Embryonic facial prominence (tissue), 1 donor: ENCODE measurements around the gene MAPT.
"Not testable (repeated sequence)": the region's sequence is repeated elsewhere in the genome, so short reads cannot be mapped to it uniquely, and the experiment has no call there.

Experiments used
- DNase-seq: peaks from one replicate; pipeline ENCODE4 v3.0.0-alpha.2; 2016; ENCODE audit errors: extremely low spot score

Gene MAPT

DNA sequence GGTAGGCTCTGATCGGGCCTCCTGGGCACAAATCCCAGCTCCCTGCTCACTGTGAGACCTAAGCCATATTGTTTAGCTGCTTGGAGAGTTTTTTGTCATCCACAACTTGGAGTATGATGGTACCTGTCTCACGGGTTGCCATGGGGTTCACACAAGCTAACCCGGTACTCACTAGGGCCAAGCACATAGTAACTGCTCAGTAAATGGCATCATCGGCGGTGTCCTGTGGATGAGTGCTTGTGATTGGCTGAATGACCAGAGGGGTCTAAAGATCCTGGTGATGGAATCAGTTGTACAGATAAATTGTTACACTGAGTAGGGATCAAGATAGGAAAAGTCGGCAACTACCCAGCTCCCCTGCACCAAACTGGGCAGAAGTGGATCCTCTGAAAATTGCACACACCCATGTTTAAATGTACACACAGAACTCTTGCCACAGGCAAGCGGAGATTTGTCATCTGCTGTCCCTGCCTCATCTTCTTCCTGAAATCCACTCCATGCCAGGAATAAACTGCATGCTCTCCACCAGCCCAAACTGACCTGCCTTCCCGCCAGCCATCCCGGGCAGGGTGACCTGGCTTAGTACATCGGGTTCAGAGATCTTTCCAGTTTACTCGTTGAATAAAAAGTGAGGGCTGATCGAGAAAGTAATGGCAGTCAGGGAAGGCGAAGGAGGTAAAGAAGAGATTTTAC is 6.5 kb downstream of the MAPT start:
- no peak for DNase-seq

DNA sequence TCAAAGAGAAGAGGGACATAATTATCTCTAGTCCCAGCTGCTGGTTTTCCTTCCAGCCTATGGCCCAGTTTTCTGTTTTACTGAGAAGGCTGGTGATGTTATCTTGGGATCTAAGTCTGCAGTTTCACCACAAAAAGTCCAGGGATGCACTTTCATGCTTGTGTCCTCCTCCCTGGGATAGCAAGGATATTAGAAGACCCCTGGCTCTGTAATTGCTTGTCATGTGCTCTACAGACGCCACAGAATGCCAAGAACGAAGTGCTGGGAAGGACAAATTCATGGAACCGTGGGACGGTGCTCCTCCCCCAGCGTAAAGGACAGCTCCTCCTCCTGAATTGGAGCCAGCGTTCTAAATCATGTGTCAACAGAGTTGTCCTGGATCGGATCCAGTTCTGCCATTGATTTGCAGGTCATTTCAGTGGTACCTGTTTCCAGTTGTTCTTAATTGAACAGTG is 8.6 kb downstream of the MAPT start:
- DNase-seq: no peak

DNA sequence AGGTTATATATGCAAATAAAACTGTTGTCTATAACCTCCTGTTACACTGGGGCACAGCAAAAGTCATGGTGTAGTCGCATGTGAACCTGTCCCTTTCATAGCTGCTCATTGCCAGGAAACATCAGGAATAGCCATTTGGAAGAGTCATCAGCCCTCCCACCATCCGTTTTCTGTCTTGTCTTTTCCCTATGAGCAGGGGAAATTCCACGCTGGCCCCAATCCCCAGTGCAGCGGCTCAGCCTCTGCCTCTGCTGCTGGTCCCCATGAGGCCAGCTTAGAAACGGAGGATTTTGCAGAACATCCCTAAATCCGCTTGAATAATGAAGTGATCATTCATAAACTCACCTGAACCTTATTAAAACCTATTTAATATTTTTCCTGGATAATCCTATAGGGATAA is 10.5 kb downstream of the MAPT start:
- DNase-seq: no peak

DNA sequence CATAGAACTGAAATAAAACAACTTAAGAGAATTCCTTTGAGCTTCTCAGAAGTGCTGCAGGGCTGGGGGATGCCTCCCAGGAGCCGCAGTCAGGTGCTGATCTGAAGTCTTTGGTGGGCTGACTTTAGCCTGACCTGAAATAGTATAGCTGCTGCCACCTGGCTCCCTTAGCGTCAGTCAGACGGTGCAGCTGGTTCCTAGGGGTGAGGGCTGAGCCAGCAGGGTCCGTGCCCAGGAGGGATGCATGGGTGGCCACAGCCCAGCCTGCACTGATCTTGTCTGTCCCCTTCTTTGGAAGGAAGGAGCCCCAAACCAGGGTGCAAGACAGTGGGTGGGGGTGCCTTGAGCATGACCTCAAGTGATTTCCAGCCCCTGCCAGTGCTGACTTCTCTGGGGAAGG is 11.5 kb downstream of the MAPT start:
- no peak for DNase-seq

DNA sequence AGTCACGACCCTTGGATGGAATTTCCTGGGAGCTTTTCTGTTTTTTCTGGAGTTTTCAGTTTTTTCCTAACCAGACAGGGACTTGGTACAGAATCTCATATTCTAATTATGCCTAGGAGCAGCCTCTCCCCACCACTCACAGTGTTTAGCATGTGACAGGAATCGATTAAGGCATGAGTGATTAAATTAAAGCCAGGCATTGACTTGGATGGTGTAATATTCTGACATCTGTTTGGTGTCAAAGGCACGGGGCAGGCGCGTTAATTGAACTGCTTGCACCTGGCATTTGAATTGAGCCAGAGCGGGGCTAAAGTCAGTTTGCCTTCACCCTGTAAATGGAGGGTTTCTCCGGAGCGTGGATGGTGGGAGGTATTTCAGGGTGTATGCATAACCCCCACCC is 11.9 kb downstream of the MAPT start:
- DNase-seq: no peak

DNA sequence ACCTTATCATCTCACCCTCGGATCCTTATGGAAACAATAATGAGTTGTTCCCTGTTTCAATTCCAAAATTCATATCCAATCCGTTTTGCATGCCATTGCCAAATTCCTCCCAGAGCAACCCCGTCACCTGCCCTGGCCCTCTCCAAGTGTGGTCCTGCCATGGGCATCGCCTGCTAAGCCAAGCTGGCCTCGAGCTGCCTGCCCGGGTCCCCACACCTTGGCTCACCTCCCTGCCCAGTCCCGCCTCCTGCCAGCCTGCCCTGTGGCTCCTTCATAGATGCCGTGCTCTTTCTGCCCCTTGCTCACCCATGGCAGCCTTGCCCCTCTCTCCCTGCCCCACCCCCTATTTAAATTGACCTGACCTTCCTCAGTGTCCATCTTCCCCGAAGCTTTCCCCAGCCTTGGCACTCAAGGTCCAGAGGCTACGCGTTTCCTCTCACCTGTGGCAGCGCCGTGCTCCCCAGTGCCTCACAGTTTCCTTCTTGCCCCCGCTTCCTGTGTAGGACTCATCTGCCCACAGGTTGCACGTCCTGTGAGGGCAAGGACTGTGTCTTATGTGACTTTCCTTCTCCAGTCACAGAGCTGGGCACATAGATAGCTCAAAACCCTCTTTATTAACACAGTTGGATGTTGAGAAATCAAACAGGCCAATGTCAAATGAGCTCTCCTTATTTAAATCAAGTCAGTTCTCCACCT is 12.7 kb downstream of the MAPT start:
- no peak for DNase-seq

DNA sequence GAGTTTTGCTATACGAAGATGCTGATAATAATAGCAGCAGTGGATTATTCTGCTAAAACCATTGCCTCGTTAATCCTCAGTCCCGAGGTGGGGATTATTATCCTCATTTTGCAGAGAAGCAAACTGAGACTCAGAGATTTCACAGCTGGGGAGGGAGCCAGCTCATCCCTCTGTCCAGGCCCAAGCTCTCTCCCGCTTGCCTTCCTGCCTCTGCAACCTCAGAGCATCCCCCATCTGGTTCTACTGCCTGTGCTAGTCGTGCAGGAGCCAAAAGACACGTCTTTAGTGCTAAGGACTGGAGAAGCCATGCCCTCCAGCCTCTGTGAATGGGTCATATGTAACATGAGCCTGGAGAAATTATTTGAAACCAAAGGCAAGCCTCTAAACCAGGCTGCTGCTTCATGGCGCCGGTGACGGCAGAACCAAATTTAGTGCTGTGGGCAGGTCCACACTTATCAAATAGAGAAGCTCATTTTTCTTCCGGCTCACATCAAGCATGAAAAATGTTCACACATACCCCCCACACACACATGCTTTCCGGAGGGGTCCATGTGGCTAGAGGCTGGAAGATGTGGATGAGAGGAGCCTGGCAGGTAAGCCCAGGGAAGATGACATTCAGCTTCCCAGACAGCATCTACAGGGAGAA is 13.5 kb downstream of the MAPT start:
- no peak for DNase-seq

DNA sequence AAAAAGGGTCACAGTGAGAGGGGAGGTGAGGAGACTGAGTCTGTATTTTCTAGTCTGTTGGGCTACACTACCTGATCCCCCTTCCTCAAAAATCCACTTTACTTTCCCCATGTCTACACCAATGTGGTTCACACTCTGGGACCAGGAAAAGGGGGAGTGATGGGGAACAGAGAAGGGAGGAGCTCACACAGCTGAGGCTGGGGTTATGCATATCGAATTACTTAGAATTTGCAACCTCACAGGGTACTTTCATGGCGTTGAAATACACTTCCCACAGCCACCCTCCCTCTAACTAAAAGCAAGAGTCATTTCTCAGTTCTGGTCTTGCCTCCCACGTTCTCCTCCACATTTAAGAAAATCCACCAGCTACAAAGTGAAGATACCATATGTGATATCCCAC is 14.1 kb downstream of the MAPT start:
- DNase-seq: no peak

DNA sequence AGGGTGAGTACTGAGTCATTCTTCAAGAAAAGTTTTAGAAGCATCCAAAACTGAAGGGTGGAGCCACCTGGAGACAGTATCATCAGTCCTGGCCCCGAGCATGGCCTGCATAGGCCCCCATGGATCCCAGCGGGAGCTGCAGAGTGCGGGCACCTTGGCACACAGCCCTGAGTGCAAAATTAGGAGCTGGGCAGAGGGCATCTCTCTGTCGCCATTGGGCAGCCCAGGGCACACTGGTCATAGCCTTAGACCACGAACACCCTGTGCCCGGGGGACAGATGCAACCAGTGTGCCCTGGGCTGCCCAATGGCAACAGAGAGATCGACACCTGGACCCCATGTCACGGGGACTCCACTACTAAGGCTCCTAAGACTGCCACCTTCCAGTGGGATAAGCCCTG is 14.6 kb downstream of the MAPT start:
- DNase-seq: no peak

DNA sequence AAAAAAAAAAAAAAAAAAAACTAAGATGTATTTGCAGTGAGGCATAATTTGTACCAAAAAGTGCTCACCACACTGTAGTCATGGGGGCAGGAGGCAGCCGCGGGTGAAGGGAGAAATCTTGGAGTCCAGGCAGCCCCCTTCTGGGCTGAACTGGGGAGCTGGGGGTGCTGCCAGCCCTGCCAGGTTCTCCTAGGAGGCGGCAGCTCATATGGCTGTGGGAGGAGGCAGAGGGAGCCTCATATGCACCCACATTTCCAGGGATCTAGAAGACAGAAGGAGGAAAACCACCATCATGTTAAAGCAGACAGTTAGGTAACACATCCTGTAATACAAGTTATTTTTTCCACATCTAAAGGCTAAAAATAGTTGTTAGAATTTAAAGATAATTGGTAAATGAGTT is 16.3 kb downstream of the MAPT start:
- no peak for DNase-seq

DNA sequence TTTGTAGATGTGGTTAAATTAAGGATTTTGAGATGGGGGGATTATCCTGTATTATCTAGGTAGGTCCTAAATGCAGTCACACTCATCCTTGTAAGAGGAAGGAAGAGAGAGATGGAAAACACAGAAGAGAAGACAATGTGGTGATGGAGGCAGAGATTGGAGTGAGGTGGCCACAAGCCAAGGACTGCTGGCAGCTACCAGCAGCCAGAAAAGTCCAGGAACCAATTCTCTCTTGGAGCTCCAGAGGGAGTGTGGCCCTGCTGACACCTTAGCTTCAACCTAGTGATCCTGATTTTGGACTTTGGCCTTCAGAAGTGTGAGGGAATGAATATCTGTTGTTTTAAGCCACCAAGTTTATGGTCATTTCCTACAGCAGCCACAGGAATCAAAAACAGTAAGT is 18.0 kb downstream of the MAPT start:
- DNase-seq: no peak

DNA sequence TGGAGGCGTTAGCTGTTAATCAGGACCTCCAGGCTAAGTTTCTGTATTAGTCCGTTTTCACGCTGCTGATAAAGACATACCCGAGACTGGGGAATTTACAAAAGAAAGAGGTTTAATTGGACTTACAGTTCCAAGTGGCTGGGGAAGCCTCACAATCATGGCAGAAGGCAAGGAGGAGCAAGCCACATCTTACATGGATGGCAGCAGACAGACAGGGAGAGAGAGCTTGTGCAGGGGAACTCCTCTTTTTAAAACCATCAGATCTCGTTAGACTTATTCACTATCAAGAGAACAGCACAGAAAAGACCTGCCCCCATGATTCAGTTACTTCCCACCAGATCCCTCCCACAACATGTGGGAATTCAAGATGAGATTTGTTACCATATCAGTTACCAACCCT is 18.7 kb downstream of the MAPT start:
- not testable (repeated sequence) for DNase-seq

DNA sequence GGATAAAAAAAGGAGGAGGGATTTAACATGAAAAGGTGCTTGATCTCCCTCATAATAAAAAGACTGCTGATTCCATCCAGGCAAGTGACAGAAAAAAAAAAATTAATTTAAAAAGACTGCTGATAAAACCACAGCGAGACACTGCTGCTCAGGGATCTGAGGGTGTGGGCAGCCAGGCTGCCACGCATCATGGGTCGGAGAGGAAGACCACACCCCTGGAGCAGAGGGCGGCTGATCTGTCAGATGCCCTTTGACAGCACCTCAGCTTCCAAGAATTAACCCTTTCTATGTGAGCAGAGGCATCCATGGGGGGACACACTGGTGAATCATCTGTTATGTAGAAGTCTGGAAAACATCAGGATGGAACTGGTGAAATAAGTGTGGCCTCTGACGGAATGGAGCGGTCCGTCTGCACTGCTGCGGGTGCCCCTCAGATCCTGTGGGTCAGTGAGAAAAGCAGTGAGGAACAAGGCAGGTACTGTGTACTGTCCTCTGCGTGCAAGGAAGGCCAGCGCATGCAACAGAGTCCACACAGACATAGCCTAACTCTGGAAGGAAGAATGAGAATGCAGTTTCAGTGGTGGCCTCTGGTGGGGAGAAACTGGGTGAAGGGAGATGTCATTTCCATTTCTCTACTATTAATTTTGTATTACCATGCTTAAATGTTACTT is 19.8 kb downstream of the MAPT start:
- no peak for DNase-seq

DNA sequence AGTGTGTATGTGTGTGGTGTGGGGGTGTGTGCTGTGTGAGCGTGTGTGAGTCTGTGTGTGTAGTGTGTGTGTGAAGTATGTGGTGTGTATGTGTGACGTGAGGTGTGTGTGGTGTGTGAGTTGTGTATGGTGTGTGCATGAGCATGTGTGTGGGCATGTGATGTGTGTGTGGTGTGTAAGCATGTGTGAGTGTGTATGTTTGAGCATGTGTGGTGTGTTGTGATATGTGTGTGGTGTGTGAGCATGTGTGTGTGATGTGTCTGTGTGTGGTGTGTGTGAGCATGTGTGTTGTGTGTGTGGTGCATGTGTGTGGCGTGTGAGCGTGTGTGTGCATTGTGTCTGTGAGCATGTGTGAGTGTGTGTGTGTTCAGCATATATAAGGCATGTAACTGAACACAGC is 20.9 kb downstream of the MAPT start:
- no peak for DNase-seq

DNA sequence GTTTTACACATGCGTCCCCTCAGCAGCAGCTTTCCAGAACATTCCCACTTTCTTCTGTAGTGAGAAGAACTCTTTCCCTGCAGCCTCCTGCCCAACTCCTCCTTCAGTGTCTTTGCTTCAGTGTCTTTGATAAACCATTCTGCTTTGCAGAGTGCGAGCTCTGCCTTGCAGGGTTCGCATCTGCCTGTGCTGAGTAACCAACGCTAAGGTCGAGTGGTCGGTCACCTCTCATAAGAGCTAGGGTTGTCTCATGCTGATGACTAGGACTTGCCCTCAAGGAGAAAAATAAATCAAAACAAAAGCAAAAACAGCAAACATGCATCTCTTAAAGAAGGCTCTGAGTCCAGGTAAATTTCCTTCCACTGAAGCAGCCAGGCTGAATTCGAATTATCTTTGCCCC is 22.7 kb downstream of the MAPT start:
- DNase-seq: no peak

DNA sequence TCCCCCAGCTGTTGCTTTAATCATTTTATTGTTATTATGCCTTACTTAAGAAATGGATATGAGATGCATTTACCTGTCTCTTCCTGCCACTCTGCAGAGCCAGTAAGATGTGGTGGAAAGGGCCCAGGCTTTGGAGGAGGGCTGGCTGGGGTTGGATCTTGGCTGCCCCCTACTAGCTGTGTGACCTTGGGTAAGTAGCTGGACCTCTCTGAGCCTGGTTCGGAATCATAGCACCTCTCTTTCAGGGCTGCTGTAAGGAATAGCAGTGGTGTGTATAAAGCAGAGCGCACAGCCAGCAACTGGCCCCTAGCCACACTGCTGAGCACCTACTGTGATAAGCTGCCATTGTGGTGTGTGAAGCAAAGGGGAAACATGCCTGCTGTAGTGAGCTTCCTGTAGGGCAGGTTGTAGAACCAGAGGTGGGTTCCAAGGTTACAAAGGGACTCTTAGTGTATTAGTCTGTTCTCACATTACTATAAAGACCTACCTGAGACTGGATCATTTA is 23.9 kb downstream of the MAPT start:
- no peak for DNase-seq

DNA sequence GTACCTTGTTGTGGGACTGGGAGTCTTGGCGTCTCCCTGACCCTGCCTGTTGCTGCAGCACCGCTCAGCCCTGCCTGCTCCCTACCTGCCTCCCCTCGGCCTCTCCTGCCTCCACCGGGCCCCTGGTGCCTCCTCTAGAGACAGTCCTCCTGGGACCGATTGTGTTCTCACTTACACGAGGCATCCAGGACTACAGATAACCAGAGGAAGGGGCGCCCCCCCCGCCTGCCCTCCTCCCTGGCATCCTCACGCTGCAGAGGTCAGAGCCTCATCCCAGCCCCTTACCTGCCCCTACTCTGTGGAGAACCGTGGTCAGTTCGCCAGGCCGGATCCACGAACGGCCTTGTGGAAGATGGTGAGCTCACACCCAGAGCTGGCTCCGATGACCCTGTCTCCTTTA is 24.8 kb downstream of the MAPT start:
- no peak for DNase-seq

DNA sequence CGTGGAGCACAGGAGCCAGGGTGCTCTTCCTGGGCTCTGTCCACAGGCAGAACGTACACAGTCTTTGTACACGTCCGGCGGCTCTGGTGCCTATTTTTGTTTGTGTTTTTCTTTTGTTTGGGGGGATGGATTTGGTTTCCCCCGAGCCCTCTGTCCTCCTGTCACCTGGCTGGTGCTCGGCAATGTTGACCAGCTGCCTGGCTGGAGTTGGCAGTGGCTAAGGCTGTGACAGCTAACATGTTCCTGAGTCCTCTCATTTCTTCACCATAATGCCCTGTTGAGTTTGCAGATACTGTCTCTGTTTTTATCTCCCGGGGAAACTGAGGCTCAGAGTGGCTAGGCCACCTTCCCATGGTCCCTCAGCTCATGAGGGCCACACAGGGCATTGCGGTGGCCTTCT is 25.7 kb downstream of the MAPT start:
- DNase-seq: no peak

DNA sequence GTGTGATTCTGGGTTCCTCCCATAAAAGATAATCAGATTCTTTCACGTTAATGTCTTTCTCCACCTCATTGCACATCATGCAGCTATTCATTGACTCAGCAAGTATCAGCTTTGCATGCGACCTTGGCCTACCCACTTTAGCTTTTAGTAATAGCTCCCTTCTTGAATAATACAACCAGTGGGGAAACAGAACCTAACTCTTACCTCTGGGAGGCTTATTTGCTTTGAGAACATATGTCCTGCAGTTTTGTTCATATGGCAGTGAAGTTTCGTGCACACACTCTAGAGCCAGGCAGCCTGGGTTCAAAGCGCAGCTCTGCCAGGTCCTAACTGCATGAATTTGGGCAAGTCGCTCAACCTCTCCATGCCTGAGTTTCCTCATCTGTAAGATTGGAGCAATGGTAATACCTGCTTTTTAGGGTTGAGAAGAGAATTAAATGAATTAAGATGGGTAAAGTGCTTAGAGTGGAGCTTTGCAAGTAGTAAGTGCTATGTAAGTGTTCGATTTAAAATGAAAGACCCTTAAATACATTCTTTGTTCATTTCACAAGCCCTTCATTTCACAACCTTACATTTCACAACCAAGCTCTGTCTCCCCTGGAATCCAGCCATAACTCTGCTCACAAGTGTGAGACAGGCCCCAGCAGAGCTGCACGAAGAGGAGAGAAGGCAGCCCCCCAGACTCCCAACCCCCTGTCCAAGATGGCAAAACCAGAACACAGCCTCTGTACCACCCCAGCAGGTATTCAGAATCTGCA is 29.3 kb downstream of the MAPT start:
- DNase-seq: no peak

DNA sequence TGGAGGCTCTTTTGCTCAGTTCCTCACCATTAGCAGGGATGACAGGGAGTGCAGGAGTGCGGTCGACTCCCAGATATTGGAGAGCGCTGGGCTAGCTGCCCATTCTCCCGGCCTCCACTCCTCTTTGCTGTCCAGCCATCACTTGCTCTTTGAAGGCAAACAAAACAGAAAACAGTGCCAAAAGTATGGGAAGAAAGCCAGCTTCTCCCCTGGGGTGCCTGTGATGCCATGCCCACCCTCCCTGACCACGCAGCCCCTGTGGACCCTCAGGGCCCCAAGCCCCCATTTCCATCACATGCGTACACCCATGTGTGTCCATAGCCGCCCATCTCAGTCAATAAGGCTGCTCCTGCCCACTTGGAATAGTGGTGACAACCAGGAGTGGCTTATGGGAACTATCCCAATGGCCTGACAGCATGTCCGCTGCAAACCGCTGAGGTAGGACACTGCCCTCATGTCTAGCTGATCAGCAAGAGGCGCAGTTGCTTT is 30.0 kb downstream of the MAPT start:
- DNase-seq: no peak

DNA sequence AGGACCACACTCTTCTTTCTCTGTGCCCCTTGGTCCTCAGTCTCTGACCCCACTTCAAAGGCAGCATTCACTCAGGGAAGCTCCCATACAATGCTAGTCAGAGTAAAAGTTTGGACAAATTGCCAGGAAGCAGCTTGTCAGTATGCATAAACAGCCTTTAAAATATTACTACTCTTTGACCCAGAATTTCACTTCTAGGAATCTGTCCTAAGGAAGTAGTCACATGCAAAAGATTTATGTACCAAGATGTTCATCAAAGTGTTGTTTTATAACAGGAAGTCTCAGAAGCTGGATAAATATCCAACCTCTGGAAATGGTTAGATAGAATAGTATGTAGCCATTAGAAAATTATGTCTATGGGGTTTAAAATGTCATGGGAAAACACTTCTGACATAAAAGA is 31.0 kb downstream of the MAPT start:
- no peak for DNase-seq

DNA sequence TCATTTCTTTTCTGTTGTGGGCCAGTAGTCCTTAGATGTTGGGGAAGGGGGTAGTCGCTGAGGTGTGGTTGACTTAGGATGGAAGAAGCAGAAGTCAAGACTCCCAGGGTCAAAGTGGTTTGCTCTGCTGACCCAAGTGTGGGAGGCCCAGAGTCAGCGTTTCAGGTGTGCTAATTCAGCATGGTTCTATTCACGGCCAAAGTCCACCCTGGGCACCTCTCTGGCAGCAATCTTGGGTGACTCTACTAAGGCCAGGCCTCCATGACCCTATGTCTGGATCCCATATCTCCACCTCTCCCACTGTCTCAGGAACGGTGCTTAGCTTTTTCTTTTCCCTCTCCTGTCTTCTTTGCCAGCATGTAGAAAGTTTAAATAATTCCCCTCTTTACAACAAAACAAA is 32.9 kb downstream of the MAPT start:
- no peak for DNase-seq
